ENCODE measurements around the gene PLD3.
"Not testable (repeated sequence)": the region's sequence is repeated elsewhere in the genome, so short reads cannot be mapped to it uniquely, and the experiment has no call there.

PLD3 gene

GRCh38 chr19:40365613-40366401 lies 17.3 kb downstream of the PLD3 start:
- FAIRE-seq = no peak

- no peak for FAIRE-seq
These were observed 18.4 kb downstream of the PLD3 start for GRCh38 chr19:40366697-40367561.

- no peak for FAIRE-seq
These were observed 19.3 kb downstream of the PLD3 start for GRCh38 chr19:40367577-40368434.

- FAIRE-seq = no peak
These were observed 21.3 kb downstream of the PLD3 start for GRCh38 chr19:40369797-40370196.

GRCh38 chr19:40370253-40370652 lies 21.8 kb downstream of the PLD3 start:
- FAIRE-seq = not testable (repeated sequence)

- no peak for FAIRE-seq
These were observed 22.7 kb downstream of the PLD3 start for GRCh38 chr19:40370997-40371801.

GRCh38 chr19:40371802-40372122 lies 23.3 kb downstream of the PLD3 start:
- FAIRE-seq = no peak

GRCh38 chr19:40374084-40374483 lies 25.6 kb downstream of the PLD3 start:
- FAIRE-seq = no peak

- FAIRE-seq = no peak
These were observed 27.9 kb downstream of the PLD3 start for GRCh38 chr19:40376286-40376862.

GRCh38 chr19:40377876-40378385 lies 29.4 kb downstream of the PLD3 start:
- FAIRE-seq = no peak

GRCh38 chr19:40378509-40378908 lies 30.0 kb downstream of the PLD3 start:
- no peak for FAIRE-seq

GRCh38 chr19:40379446-40380198 lies 31.1 kb downstream of the PLD3 start:
- no peak for FAIRE-seq

- FAIRE-seq = no peak
These were observed 31.9 kb downstream of the PLD3 start for GRCh38 chr19:40380199-40381037.

- no peak for FAIRE-seq
These were observed 32.8 kb downstream of the PLD3 start for GRCh38 chr19:40381321-40381720.

- FAIRE-seq = no peak
These were observed 35.3 kb downstream of the PLD3 start for GRCh38 chr19:40383668-40384248.

GRCh38 chr19:40387155-40387554 lies 38.7 kb downstream of the PLD3 start:
- no peak for FAIRE-seq

GRCh38 chr19:40388481-40388880 lies 40.0 kb downstream of the PLD3 start:
- FAIRE-seq = no peak

- no peak for FAIRE-seq
These were observed 41.0 kb downstream of the PLD3 start for GRCh38 chr19:40389404-40390083.
